Muscle layer of duodenum (tissue), 2 donors: ENCODE results near the gene CYB5A.
"Not testable (repeated sequence)": the region's sequence is repeated elsewhere in the genome, so short reads cannot be mapped to it uniquely, and the experiment has no call there.

ENCODE experiments used
- H3K27ac ChIP-seq: one replicate; pipeline ENCODE4 v1.7.0; 2013; ENCODE audit warnings: mild to moderate bottlenecking, low read length
- H3K27me3 ChIP-seq: one replicate; pipeline ENCODE4 v1.7.0; 2013; ENCODE audit warnings: low read depth, mild to moderate bottlenecking, control low read depth, low read length
- H3K36me3 ChIP-seq, 2 donors: one replicate each; pipeline ENCODE4 v1.7.0; 2013; ENCODE audit warnings: low read length in 2 of 2, control low read depth in 1 of 2, mild to moderate bottlenecking in 1 of 2; ENCODE audit not compliant: insufficient read depth in 2 of 2, control insufficient read depth in 1 of 2
- H3K4me1 ChIP-seq, 2 donors: one replicate each; pipeline ENCODE4 v1.7.0; 2013; ENCODE audit warnings: low read length in 2 of 2, mild to moderate bottlenecking in 2 of 2, control low read depth in 1 of 2, moderate library complexity in 1 of 2; ENCODE audit not compliant: insufficient read depth in 2 of 2, control insufficient read depth in 1 of 2
- H3K4me3 ChIP-seq, 2 donors: one replicate each; pipeline ENCODE4 v1.7.0; 2013; ENCODE audit warnings: low read length in 2 of 2, low read depth in 1 of 2, mild to moderate bottlenecking in 1 of 2
- H3K9me3 ChIP-seq, 2 donors: one replicate each; pipeline ENCODE4 v1.7.0; 2013; ENCODE audit warnings: low read length in 2 of 2, control low read depth in 1 of 2, mild to moderate bottlenecking in 1 of 2; ENCODE audit not compliant: control insufficient read depth in 1 of 2
- donor health status: healthy.

Gene CYB5A

DNA sequence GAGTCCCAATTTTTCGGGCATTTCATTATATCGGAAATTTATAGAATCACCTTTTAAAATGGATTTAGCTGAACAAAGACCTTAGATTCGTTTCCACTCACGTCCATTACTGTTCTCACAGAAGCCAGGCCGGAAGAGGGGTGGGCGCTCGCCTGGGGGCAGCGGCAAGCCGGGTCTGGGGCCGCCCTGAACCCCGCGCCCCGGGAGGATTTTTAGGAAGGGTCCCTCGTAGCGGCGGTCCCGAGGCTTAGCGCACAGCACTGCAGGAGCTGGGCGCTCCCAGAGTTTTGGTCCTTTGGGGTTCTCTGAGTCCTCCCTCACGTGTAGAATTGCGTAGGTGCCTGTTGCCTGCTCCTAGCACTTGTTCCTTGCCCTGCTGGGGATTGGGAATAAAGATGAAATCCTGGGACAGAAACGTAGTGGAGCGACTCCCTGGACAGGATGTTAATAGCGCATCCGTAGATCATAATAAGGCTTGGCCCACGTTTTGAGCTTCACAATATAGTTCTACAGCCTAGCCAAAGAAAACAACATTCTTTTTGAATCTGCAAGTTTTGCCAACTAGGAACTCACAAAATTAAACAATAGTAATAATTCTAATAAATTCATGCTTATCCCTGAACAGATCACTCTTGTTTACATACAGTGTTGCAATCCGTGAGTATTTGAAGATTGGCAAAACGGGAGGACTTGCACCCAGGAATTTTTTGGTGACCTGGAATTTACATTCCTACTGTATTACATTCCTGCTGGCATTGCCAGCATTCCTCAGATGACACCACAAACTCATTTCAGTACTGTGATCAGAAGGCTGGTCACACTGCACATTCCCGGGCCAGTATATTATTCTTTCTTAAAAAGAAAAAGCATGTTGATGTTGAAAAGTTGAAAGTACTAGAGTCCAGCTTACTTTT lies 24.8 kb upstream of the CYB5A start:
- Histone ChIP-seq H3K36me3 (no peaks in the 10 kb centered on the region), H3K27ac (no peak overlapping the region), H3K27me3 (no peaks in the 10 kb centered on the region), H3K4me3 (no peak overlapping the region), H3K9me3 (no peaks in the 10 kb centered on the region), H3K4me1 (peaks cover 0 to 5% of the 10 kb centered on the region in 2 donors)

GRCh38 chr18:74315464-74316256 lies 23.9 kb upstream of the CYB5A start, which contains the start of gene C18orf63:
Gene C18orf63, plus strand, starts transcription at chr18:74315839. Its CDS starts 2,027 bp downstream, at chr18:74317866.
- Histone ChIP-seq H3K36me3 (no peaks in the 10 kb centered on the region), H3K9me3 (no peaks in the 10 kb centered on the region), H3K4me1 (peaks cover 0 to 5% of the 10 kb centered on the region in 2 donors), H3K27ac (no peak within 1 kb of the TSS), H3K4me3 (no peak within 1 kb of the TSS), H3K27me3 (no peaks in the 10 kb centered on the region)

DNA sequence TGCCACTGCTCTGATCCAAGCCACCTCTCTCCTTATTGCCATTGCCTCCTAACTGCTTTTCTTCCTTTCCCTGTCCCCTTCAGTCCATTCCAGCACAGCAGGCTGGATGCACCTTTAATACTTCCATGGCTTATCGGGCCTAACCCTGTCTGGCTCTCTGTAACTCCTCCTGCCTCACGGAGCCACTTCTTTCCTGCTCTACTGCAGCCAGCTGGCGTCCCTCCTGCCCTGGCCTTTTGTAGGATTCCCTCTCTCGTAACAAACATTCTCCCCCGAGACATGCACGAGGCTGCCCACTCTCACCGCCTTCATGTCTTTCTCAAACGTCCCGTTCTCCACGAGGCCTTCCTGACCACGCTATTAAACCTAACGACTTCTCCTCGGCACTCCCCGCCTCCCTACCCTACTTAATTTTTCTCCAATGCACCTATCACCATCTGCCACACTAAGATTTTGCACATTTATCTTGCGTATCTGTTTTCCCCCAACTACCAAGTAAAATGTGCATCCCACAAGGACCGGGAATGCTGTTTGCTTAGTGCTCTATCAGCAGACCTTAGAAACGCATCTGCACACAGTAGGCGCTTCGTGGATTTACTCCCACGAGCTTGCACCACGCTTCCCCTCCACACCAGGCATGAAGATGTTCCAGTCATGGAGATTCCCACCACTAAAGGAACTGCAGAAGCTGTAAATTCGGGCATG lies 23.1 kb upstream of the CYB5A start:
- peaks cover 0 to 5% of the 10 kb centered on the region in 2 donors for H3K4me1 ChIP-seq
- no peaks in the 10 kb centered on the region for H3K9me3 ChIP-seq
- no peaks in the 10 kb centered on the region for H3K27me3 ChIP-seq
- no peak overlapping the region for H3K27ac ChIP-seq
- no peak overlapping the region for H3K4me3 ChIP-seq
- H3K36me3 ChIP-seq, result no peaks in the 10 kb centered on the region

- Histone ChIP-seq H3K27ac (no peak overlapping the region), H3K36me3 (no peaks in the 10 kb centered on the region), H3K9me3 (no peaks in the 10 kb centered on the region), H3K4me1 (no peaks in the 10 kb centered on the region), H3K4me3 (no peak overlapping the region), H3K27me3 (no peaks in the 10 kb centered on the region)
These were observed 19.2 kb upstream of the CYB5A start for GRCh38 chr18:74311000-74311399.

DNA sequence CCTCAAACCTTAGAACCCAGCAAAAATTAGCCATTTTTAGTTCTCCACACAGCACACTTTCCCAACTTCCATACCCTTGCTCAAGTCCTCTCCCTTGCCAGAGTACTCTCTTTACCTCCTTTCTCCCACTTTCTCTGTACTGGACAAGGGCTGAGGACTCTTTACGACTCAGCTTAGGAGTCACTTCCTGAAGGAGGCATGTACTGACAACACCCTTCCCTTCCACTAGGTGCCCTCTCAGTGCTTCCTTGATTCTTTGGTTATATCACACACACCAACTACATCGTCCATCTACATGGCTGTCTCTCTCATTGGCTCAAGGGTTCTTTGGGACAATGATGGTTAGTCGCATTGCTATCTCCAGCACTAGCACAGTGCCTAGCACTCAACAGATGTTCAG lies 18.6 kb upstream of the CYB5A start:
- Histone ChIP-seq H3K27me3 (no peaks in the 10 kb centered on the region), H3K27ac (no peak overlapping the region), H3K9me3 (no peaks in the 10 kb centered on the region), H3K4me3 (no peak overlapping the region), H3K4me1 (no peaks in the 10 kb centered on the region), H3K36me3 (no peaks in the 10 kb centered on the region)

DNA sequence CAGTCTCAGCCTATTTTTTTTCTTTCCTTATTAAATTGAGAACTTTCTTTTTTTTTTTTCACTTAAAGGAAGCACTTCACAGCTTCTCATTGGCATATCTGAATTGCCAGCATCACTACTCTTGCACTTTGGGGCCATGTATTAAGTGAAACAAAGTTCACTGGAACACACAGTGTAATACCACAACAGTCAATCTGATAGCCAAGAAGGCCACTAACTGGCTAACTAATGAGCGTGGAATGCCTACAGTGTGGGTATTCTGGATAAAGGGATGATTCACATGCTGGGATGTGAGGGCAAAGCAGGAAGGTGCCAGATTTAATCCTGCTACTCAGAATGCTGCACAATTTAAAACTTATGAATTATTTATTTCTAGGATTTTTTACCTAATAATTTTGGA lies 12.2 kb upstream of the CYB5A start:
- Histone ChIP-seq H3K4me3 (no peak overlapping the region), H3K4me1 (no peaks in the 10 kb centered on the region), H3K9me3 (no peaks in the 10 kb centered on the region), H3K36me3 (no peaks in the 10 kb centered on the region), H3K27me3 (no peaks in the 10 kb centered on the region), H3K27ac (no peak overlapping the region)

DNA sequence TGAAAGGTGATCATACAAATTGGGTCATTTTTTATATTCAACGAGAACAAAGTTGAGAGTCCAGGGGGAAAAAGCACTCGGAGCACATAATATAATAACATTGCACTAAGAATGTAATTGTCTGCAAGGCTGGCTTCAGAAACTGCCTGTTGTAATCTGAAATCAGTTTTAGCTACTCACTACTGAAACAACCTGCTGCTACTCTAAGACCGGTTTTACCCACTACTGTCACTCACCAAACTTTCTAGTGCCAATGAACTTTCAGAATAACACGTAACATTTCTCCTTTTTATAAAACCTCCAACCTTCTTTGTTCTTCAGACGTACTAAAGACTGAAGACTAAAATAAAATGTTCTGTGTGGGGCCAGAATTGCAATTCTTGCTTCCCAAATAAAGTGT lies 11.5 kb upstream of the CYB5A start:
- no peaks in the 10 kb centered on the region for H3K4me1 ChIP-seq
- no peaks in the 10 kb centered on the region for H3K9me3 ChIP-seq
- no peaks in the 10 kb centered on the region for H3K36me3 ChIP-seq
- no peak overlapping the region for H3K4me3 ChIP-seq
- no peaks in the 10 kb centered on the region for H3K27me3 ChIP-seq
- no peak overlapping the region for H3K27ac ChIP-seq

- H3K9me3 ChIP-seq, result no peaks in the 10 kb centered on the region
- no peaks in the 10 kb centered on the region for H3K4me1 ChIP-seq
- no peaks in the 10 kb centered on the region for H3K27me3 ChIP-seq
- H3K36me3 ChIP-seq, result no peaks in the 10 kb centered on the region
- no peak overlapping the region for H3K4me3 ChIP-seq
- H3K27ac ChIP-seq, result no peak overlapping the region
These were observed 8.0 kb upstream of the CYB5A start for GRCh38 chr18:74299746-74300145.

- Histone ChIP-seq H3K36me3 (no peaks in the 10 kb centered on the region), H3K27ac (no peak overlapping the region), H3K27me3 (no peaks in the 10 kb centered on the region), H3K4me3 (no peak overlapping the region), H3K4me1 (no peaks in the 10 kb centered on the region), H3K9me3 (no peaks in the 10 kb centered on the region)
These were observed 7.4 kb upstream of the CYB5A start for GRCh38 chr18:74299162-74299561.

DNA sequence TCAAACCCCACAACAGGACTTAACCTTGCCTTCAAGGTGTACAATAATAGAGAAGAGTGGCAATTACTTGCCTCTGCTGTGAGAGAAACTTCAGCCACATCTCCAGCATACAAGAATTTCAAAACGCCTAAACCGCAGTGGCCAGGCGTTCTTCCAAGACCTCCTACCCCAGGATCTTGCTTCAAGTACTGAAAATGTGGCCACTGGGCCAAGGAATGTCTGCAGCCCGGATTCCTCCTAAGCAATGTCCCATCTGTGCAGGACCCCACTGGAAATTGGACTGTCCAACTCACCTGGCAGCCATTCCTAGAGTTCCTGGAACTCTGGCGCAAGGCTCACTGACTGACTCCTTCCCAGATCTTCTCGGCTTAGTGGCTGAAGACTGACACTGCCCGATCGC lies 2.8 kb upstream of the CYB5A start:
- Histone ChIP-seq H3K27ac (no peak overlapping the region), H3K27me3 (no peaks in the 10 kb centered on the region), H3K4me1 (peaks cover 4 to 14% of the 10 kb centered on the region in 2 donors), H3K36me3 (no peaks in the 10 kb centered on the region), H3K9me3 (no peaks in the 10 kb centered on the region), H3K4me3 (no peak overlapping the region)

DNA sequence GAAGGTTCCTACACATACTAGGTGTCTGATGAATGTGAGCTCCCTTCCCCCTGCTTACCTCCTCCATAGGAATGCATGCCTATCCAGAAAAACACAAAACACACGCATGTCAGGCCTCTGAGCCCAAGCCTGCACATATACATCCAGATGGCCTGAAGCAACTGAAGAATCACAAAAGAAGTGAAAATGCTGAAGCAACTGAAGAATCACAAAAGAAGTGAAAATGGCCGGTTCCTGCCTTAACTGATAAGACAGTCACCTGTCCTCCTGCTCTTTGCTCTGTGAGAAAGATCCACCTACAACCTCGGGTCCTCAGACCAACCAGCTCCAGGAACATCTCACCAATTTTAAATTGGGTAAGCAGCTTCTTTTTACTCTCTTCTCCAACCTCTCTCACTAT lies 1.2 kb upstream of the CYB5A start:
- not testable (repeated sequence) for H3K9me3 ChIP-seq, H3K27me3 ChIP-seq, H3K4me3 ChIP-seq, H3K36me3 ChIP-seq
- H3K27ac ChIP-seq, result peak overlapping the region; percentile 49
- peaks cover 13 to 14% of the 10 kb centered on the region in 2 donors for H3K4me1 ChIP-seq
